K562 (cell line): ENCODE measurements around the gene ABLIM2.

ENCODE experiments used
- GATAD2A ChIP-seq: fragments of 450-650 bp; IDR thresholded peaks from 2 replicates; pipeline ENCODE4 v1.6.1; 2017
- HDGF ChIP-seq: fragments of 450-650 bp; IDR thresholded peaks from 2 replicates; pipeline ENCODE4 v1.6.1; 2016
- LARP7 ChIP-seq: fragments of 450-650 bp; IDR thresholded peaks from 2 replicates; pipeline ENCODE4 v1.6.1; 2016
- MEF2A ChIP-seq: IDR thresholded peaks from 2 replicates; pipeline ENCODE4 v1.6.1; 2011; ENCODE audit warnings: low read depth, mild to moderate bottlenecking, low read length, moderate library complexity; ENCODE audit not compliant: control insufficient read depth
- NCOA1 ChIP-seq: fragments of 450-650 bp; IDR thresholded peaks from 2 replicates; pipeline ENCODE4 v1.6.1; 2016; ENCODE audit warnings: low read depth
- STAT5A ChIP-seq: IDR thresholded peaks from 2 replicates; pipeline ENCODE4 v1.6.1; 2012; ENCODE audit warnings: low read length, inconsistent platforms, borderline replicate concordance
- TBP ChIP-seq: optimal IDR thresholded peaks from 2 replicates; pipeline ENCODE3; 2011; ENCODE audit warnings: low read depth, low read length, improper control_type of control experiment
- TGIF2 ChIP-seq: sonication (generic); formaldehyde crosslinking; IDR thresholded peaks from 2 replicates; pipeline ENCODE4 v1.8.1; 2022; ENCODE audit warnings: mild to moderate bottlenecking, missing genetic modification reagents, moderate library complexity
- ZZZ3 ChIP-seq: fragments of 450-650 bp; IDR thresholded peaks from 2 replicates; pipeline ENCODE4 v1.6.1; 2016; ENCODE audit warnings: antibody characterized with exemption, mild to moderate bottlenecking, moderate library complexity
- TF ChIP-seq, protein P1 (sequence below): fragments of 250-450 bp; sonication (Bioruptor Pico); IDR thresholded peaks from 2 replicates; pipeline ENCODE4 v1.8.0; 2021; ENCODE audit warnings: moderate library complexity, mild to moderate bottlenecking, inconsistent platforms
- TF ChIP-seq, protein P2 (sequence below), 3 experiments: IDR thresholded peaks in 2 of 3; conservative IDR thresholded peaks in 1 of 3; 2 replicates each; pipeline ENCODE4 v1.5.1; 2011 to 2012; ENCODE audit warnings: low read length in 3 of 3, mild to moderate bottlenecking in 3 of 3, control low read depth in 2 of 3, improper control_type of control experiment in 1 of 3, inconsistent platforms in 1 of 3, low read depth in 1 of 3, mixed read lengths in 1 of 3, moderate library complexity in 1 of 3; ENCODE audit not compliant: insufficient read depth in 2 of 3
- TF ChIP-seq, protein P3 (sequence below): sonication (generic); formaldehyde crosslinking; IDR thresholded peaks from 2 replicates; pipeline ENCODE4 v1.8.0; 2022; ENCODE audit warnings: mild to moderate bottlenecking, missing genetic modification reagents, borderline replicate concordance

DNA sequence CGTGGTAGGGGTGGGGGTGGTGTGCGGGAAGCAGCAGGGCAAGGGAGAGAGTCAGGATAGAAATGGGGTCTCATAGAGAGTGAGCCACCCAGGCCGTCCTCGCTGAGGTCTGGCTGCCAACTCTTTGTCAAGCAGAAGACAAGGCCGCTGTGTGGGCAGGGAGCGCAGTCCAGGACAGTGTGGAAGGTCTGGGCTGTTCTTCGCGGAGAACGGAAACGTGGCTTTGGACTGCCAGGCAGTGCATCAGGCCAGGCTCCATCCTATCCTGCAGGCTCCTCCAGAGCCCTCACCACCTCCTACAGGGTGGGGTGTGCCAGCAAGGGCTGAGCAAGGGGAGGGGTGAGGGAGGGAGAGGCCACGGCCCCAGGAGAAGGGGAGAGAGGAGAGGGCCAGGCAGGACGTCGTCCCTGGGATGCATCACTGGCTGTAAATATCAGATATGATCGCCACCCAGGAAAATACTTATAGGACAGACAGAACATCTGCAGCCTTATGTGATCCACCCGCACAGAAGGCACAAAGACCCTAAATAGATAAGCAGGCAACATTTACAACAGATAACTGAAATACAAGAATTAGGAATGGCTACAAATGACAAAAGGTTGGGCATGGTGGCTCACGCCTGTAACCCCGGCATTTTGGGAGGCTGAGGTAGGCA is 85.3 kb downstream of the ABLIM2 start:
- TF ChIP-seq GATAD2A (no peak), TBP (no peak), LARP7 (no peak), NCOA1 (no peak), ZZZ3 (no peak), MEF2A (no peak), TGIF2 (CRISPR knock-in tag) (no peak), STAT5A (no peak), HDGF (no peak)
- TF ChIP-seq, protein P1, sequence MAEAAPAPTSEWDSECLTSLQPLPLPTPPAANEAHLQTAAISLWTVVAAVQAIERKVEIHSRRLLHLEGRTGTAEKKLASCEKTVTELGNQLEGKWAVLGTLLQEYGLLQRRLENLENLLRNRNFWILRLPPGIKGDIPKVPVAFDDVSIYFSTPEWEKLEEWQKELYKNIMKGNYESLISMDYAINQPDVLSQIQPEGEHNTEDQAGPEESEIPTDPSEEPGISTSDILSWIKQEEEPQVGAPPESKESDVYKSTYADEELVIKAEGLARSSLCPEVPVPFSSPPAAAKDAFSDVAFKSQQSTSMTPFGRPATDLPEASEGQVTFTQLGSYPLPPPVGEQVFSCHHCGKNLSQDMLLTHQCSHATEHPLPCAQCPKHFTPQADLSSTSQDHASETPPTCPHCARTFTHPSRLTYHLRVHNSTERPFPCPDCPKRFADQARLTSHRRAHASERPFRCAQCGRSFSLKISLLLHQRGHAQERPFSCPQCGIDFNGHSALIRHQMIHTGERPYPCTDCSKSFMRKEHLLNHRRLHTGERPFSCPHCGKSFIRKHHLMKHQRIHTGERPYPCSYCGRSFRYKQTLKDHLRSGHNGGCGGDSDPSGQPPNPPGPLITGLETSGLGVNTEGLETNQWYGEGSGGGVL (CRISPR knock-in tag), result no peak
- TF ChIP-seq, protein P2, sequence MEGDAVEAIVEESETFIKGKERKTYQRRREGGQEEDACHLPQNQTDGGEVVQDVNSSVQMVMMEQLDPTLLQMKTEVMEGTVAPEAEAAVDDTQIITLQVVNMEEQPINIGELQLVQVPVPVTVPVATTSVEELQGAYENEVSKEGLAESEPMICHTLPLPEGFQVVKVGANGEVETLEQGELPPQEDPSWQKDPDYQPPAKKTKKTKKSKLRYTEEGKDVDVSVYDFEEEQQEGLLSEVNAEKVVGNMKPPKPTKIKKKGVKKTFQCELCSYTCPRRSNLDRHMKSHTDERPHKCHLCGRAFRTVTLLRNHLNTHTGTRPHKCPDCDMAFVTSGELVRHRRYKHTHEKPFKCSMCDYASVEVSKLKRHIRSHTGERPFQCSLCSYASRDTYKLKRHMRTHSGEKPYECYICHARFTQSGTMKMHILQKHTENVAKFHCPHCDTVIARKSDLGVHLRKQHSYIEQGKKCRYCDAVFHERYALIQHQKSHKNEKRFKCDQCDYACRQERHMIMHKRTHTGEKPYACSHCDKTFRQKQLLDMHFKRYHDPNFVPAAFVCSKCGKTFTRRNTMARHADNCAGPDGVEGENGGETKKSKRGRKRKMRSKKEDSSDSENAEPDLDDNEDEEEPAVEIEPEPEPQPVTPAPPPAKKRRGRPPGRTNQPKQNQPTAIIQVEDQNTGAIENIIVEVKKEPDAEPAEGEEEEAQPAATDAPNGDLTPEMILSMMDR (IDR thresholded peaks at IDR 0.05 in 2 of 3, conservative IDR thresholded peaks at IDR 0.05 in 1 of 3; ENCODE audit: insufficient read depth in 2 of 3, low read depth in 1 of 3, low read length in 3 of 3), result no peak
- TF ChIP-seq, protein P3, sequence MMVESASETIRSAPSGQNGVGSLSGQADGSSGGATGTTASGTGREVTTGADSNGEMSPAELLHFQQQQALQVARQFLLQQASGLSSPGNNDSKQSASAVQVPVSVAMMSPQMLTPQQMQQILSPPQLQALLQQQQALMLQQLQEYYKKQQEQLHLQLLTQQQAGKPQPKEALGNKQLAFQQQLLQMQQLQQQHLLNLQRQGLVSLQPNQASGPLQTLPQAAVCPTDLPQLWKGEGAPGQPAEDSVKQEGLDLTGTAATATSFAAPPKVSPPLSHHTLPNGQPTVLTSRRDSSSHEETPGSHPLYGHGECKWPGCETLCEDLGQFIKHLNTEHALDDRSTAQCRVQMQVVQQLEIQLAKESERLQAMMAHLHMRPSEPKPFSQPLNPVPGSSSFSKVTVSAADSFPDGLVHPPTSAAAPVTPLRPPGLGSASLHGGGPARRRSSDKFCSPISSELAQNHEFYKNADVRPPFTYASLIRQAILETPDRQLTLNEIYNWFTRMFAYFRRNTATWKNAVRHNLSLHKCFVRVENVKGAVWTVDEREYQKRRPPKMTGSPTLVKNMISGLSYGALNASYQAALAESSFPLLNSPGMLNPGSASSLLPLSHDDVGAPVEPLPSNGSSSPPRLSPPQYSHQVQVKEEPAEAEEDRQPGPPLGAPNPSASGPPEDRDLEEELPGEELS (CRISPR knock-in tag), result no peak
